T-cell (primary cell): ENCODE measurements around the gene PLVAP. TPM values are rescaled to one million over a fixed set of nuclear protein-coding genes. Genes with fewer than 3 reads are reported as not detected.
A peak's percentile ranks its signal among the peaks of the same experiment; 100 is the strongest.

Experiments used
- ATAC-seq, 4 experiments: fragments of 200-7000 bp in 3 of 4; fragments of 150-1000 bp in 1 of 4; cut with Tn5 transposase; replicated peaks in 1 of 4; 1 replicate in 3 of 4; 2 replicates in 1 of 4; pipeline ENCODE4 v1.10.0; 2021; ENCODE audit warnings: moderate library complexity in 3 of 4, mild to moderate bottlenecking in 2 of 4, moderate number of reproducible peaks in 1 of 4
- CTCF ChIA-PET, 2 donors: fragments of 300-600 bp; sonication (Branson Sonifier 250); formaldehyde crosslinking; loops; one replicate each; lab custom pipeline; 2022; ENCODE audit warnings: antibody characterized with exemption in 2 of 2; lab: Charles Lee
- POLR2A ChIA-PET, 2 donors: fragments of 300-600 bp; sonication (Branson Sonifier 250); formaldehyde crosslinking; loops; one replicate each; lab custom pipeline; 2022; ENCODE audit warnings: antibody characterized with exemption in 2 of 2; lab: Charles Lee
- DNase-seq, 35 experiments: peaks; one replicate each; pipeline versions ENCODE4 v3.0.0 to v3.0.0-alpha.2; 2013 to 2023
- H3K27ac ChIP-seq: one replicate; pipeline ENCODE4 v1.5.1; 2013; ENCODE audit warnings: low read length
- H3K27me3 ChIP-seq, 2 experiments: replicated peaks in 1 of 2; 1 replicate in 1 of 2; 2 replicates in 1 of 2; pipeline versions ENCODE4 v1.6.1 to v1.7.0; 2013; ENCODE audit warnings: low read length in 1 of 2, mixed read lengths in 1 of 2; ENCODE audit not compliant: control insufficient read depth in 2 of 2, insufficient read depth in 2 of 2; ENCODE audit errors: extremely low read depth in 1 of 2
- H3K36me3 ChIP-seq, 2 donors: 1 replicate in 1 of 2; 2 replicates in 1 of 2; pipeline versions ENCODE4 v1.6.1 to v1.7.0; 2013; ENCODE audit warnings: low read length in 1 of 2; ENCODE audit not compliant: control insufficient read depth in 2 of 2, insufficient read depth in 1 of 2; ENCODE audit errors: extremely low read depth in 1 of 2
- H3K4me1 ChIP-seq, 2 experiments: 1 replicate in 1 of 2; 2 replicates in 1 of 2; pipeline versions ENCODE4 v1.6.1 to v1.7.0; 2013; ENCODE audit warnings: low read length in 2 of 2, mixed read lengths in 1 of 2; ENCODE audit not compliant: insufficient read depth in 2 of 2, control insufficient read depth in 1 of 2; ENCODE audit errors: extremely low read depth in 1 of 2
- H3K4me3 ChIP-seq, 2 donors: 1 replicate in 1 of 2; 2 replicates in 1 of 2; pipeline versions ENCODE4 v1.5.1 to v1.7.0; 2013; ENCODE audit warnings: mild to moderate bottlenecking in 2 of 2, low read length in 1 of 2, moderate library complexity in 1 of 2; ENCODE audit not compliant: control insufficient read depth in 1 of 2; ENCODE audit errors: extremely low read depth in 1 of 2
- H3K9me3 ChIP-seq: 2 replicates; pipeline ENCODE4 v1.7.0; 2013
- H3K27ac Mint-ChIP-seq, 2 donors: one replicate each; pipeline ENCODE4 v1.8.0; 2020 to 2021; ENCODE audit warnings: mild to moderate bottlenecking in 2 of 2, mixed read lengths in 2 of 2
- H3K27me3 Mint-ChIP-seq, 2 donors: one replicate each; pipeline ENCODE4 v1.8.0; 2021 to 2022; ENCODE audit warnings: mixed read lengths in 2 of 2
- H3K36me3 Mint-ChIP-seq: one replicate; pipeline ENCODE4 v1.8.0; 2021; ENCODE audit warnings: mixed read lengths
- H3K4me1 Mint-ChIP-seq, 3 donors: one replicate each; pipeline ENCODE4 v1.8.0; 2020 to 2022; ENCODE audit warnings: mixed read lengths in 3 of 3, mild to moderate bottlenecking in 1 of 3
- H3K4me3 Mint-ChIP-seq, 3 donors: one replicate each; pipeline ENCODE4 v1.8.0; 2020 to 2022; ENCODE audit warnings: mild to moderate bottlenecking in 3 of 3, mixed read lengths in 3 of 3, moderate library complexity in 3 of 3
- H3K9me3 Mint-ChIP-seq, 3 donors: one replicate each; pipeline ENCODE4 v1.8.0; 2020 to 2022; ENCODE audit warnings: mixed read lengths in 3 of 3
- WGBS: methylation state at CpG from one replicate; pipeline ENCODE4 v1.1.5; 2013; ENCODE audit warnings: missing lambda C conversion rate; ENCODE audit not compliant: insufficient coverage; 5-methylcytosine and 5-hydroxymethylcytosine counted together
- total RNA-seq, 35 experiments: library from RNA in 6 of 35; stranded (reverse) in 6 of 35; fragments of 120-200 nt in 1 of 35; gene quantifications; one replicate each; pipeline versions ENCODE4 v1.2.1 to v1.2.4 and lab custom pipeline; 2013 to 2026

Gene PLVAP
- total RNA-seq, 5 donors from 2014 or later (not counting 1 experiment from before 2014, with no cell fraction given), result 0.19 to 0.86 (median 0.48) TPM; not detected in 1

GRCh38 chr19:17306285-17306714 is 70.8 kb downstream of the PLVAP start:
- peaks cover 0 to 4% of the 10 kb centered on the region in 2 donors for H3K36me3 ChIP-seq
- peak overlapping the region; percentile 67 to 91 for H3K4me3 ChIP-seq
- Mint-ChIP-seq H3K27me3 (no peaks in the 10 kb centered on the region), H3K4me3 (peak overlapping the region; percentile 80 to 89 (median 85)), H3K36me3 (no peaks in the 10 kb centered on the region), H3K4me1 (peaks cover 46 to 61% (median 55%) of the 10 kb centered on the region in 3 donors), H3K9me3 (no peaks in the 10 kb centered on the region), H3K27ac (peak overlapping the region; percentile 89 to 94)
- no peak for DNase-seq
- H3K4me1 ChIP-seq, result peaks cover 8 to 74% of the 10 kb centered on the region in 2 experiments
- ChIA-PET CTCF (interaction anchor here in 1 of 2 donors (0.7 kb wide), 1 partner anchor 40 kb away, joined by 4 read pairs; no protein-coding TSS in a partner anchor), POLR2A (interaction anchor here in 1 of 2 donors (0.9 kb wide), 1 partner anchor 21 kb away, joined by 3 read pairs; no protein-coding TSS in a partner anchor)
- H3K9me3 ChIP-seq, result no peaks in the 10 kb centered on the region
- WGBS, result 3% methylated on average over 24 of the region's 28 CpGs
- H3K27ac ChIP-seq, result peak overlapping the region; percentile 59
- no peaks in the 10 kb centered on the region for H3K27me3 ChIP-seq
- no peak for ATAC-seq

GRCh38 chr19:17305517-17306284 is 71.4 kb downstream of the PLVAP start, which contains the start of gene MRPL34:
Gene MRPL34, plus strand, starts transcription at chr19:17305872. Its CDS starts 21 bp downstream, at chr19:17305893.
- ATAC-seq (peak; percentile 61 to 66 (median 63)), DNase-seq (peak; percentile 88 to 97 (median 91))
- H3K27me3 Mint-ChIP-seq, result no peaks in the 10 kb centered on the region
- H3K9me3 ChIP-seq, result no peaks in the 10 kb centered on the region
- H3K36me3 ChIP-seq, result peaks cover 0 to 2% of the 10 kb centered on the region in 2 donors
- peaks cover 4 to 68% of the 10 kb centered on the region in 2 experiments for H3K4me1 ChIP-seq
- no peaks in the 10 kb centered on the region for H3K9me3 Mint-ChIP-seq
- no peaks in the 10 kb centered on the region for H3K36me3 Mint-ChIP-seq
- peak within 1 kb of the TSS; percentile 67 to 91 for H3K4me3 ChIP-seq
- H3K4me3 Mint-ChIP-seq, result peak within 1 kb of the TSS; percentile 80 to 89 (median 85)
- peak within 1 kb of the TSS; percentile 59 for H3K27ac ChIP-seq
- H3K27ac Mint-ChIP-seq, result peak within 1 kb of the TSS; percentile 89 to 94
- under 1% methylated on average over 55 of the region's 55 CpGs for WGBS
- ChIA-PET POLR2A (interaction anchor here (0.6 to 1.1 kb wide), 3 partner anchors 21 to 39 kb away, joined by 3 to 10 read pairs (median 6); partner anchors contain the start of gene BABAM1 (in 1 of the 2)), CTCF (interaction anchor here (0.6 to 1.1 kb wide), 8 partner anchors 8 to 887 kb away, joined by 3 to 10 read pairs (median 5); partner anchors contain the start of genes ANO8 (in 1 of the 2) and MPV17L2 (in 1 of the 2))
- H3K4me1 Mint-ChIP-seq, result peaks cover 45 to 58% (median 49%) of the 10 kb centered on the region in 3 donors
- no peaks in the 10 kb centered on the region for H3K27me3 ChIP-seq

- ATAC-seq (no peak), DNase-seq (no peak)
- peak overlapping the region; percentile 89 to 94 for H3K27ac Mint-ChIP-seq
- Histone ChIP-seq H3K27me3 (no peaks in the 10 kb centered on the region), H3K4me3 (peak overlapping the region; percentile 67 to 91), H3K4me1 (peaks cover 2 to 62% of the 10 kb centered on the region in 2 experiments), H3K9me3 (no peaks in the 10 kb centered on the region), H3K27ac (peak overlapping the region; percentile 59), H3K36me3 (no peaks in the 10 kb centered on the region)
- H3K36me3 Mint-ChIP-seq, result no peaks in the 10 kb centered on the region
- WGBS, result 1% methylated on average over 7 of the region's 7 CpGs
- H3K4me3 Mint-ChIP-seq, result peak overlapping the region; percentile 80 to 89 (median 85)
- H3K9me3 Mint-ChIP-seq, result no peaks in the 10 kb centered on the region
- peaks cover 41 to 52% (median 44%) of the 10 kb centered on the region in 3 donors for H3K4me1 Mint-ChIP-seq
- CTCF ChIA-PET, result interaction anchor here (0.6 to 1.1 kb wide), 9 partner anchors 8 to 888 kb away, joined by 3 to 10 read pairs (median 5); partner anchors contain the start of genes ANO8 (in 1 of the 2) and MPV17L2 (in 1 of the 2)
- H3K27me3 Mint-ChIP-seq, result no peaks in the 10 kb centered on the region
- POLR2A ChIA-PET, result interaction anchor here (0.6 to 1.1 kb wide), 2 partner anchors 25 to 38 kb away, joined by 6 to 10 read pairs; partner anchors contain the start of gene BABAM1 (in 1 of the 2)
Observed at GRCh38 chr19:17305216-17305516, 72.0 kb downstream of the PLVAP start.

- Mint-ChIP-seq H3K4me1 (peaks cover 37 to 51% (median 42%) of the 10 kb centered on the region in 3 donors), H3K36me3 (no peaks in the 10 kb centered on the region), H3K4me3 (peak overlapping the region; percentile 80 to 89 (median 85)), H3K9me3 (no peaks in the 10 kb centered on the region), H3K27me3 (no peaks in the 10 kb centered on the region), H3K27ac (peak overlapping the region; percentile 89 to 94)
- CTCF ChIA-PET, result interaction anchor here (0.5 to 1.1 kb wide), 10 partner anchors 7 to 888 kb away, joined by 3 to 10 read pairs (median 4); partner anchors contain the start of genes ANO8 (in 1 of the 2) and MPV17L2 (in 1 of the 2)
- Histone ChIP-seq H3K9me3 (no peaks in the 10 kb centered on the region), H3K27ac (peak overlapping the region; percentile 59), H3K4me1 (peaks cover 2 to 57% of the 10 kb centered on the region in 2 experiments), H3K36me3 (no peaks in the 10 kb centered on the region), H3K27me3 (no peaks in the 10 kb centered on the region), H3K4me3 (peak overlapping the region in 1 of 2 donors; percentile 67)
- POLR2A ChIA-PET, result interaction anchor here (0.6 to 1.1 kb wide), 2 partner anchors 25 to 38 kb away, joined by 6 to 10 read pairs; partner anchors contain the start of gene BABAM1 (in 1 of the 2)
- no peak for DNase-seq
- WGBS, result 100% methylated on average over 3 of the region's 12 CpGs
- no peak for ATAC-seq
Observed at GRCh38 chr19:17304386-17305215, 72.5 kb downstream of the PLVAP start.

GRCh38 chr19:17303940-17304267 is 73.2 kb downstream of the PLVAP start:
- Histone ChIP-seq H3K9me3 (no peaks in the 10 kb centered on the region), H3K36me3 (no peaks in the 10 kb centered on the region), H3K4me3 (no peak overlapping the region), H3K27ac (peak overlapping the region; percentile 56), H3K4me1 (peaks cover 2 to 54% of the 10 kb centered on the region in 2 experiments), H3K27me3 (no peaks in the 10 kb centered on the region)
- no peaks in the 10 kb centered on the region for H3K36me3 Mint-ChIP-seq
- 100% methylated on average over 3 of the region's 12 CpGs for WGBS
- ChIA-PET CTCF (interaction anchor here in 1 of 2 donors (0.5 kb wide), 1 partner anchor 234 kb away, joined by 3 read pairs; no protein-coding TSS in a partner anchor), POLR2A (interaction anchor here in 1 of 2 donors (1.0 kb wide), 1 partner anchor 9 kb away, joined by 4 read pairs; no protein-coding TSS in a partner anchor)
- no peaks in the 10 kb centered on the region for H3K27me3 Mint-ChIP-seq
- peaks cover 31 to 45% (median 37%) of the 10 kb centered on the region in 3 donors for H3K4me1 Mint-ChIP-seq
- H3K9me3 Mint-ChIP-seq, result no peaks in the 10 kb centered on the region
- peak overlapping the region; percentile 70 to 80 (median 74) for H3K4me3 Mint-ChIP-seq
- DNase-seq (no peak), ATAC-seq (no peak)
- H3K27ac Mint-ChIP-seq, result peak overlapping the region; percentile 69 to 71
